ENCODE data around the gene ZC3H10. TPM values are rescaled to one million over a fixed set of nuclear protein-coding genes. Genes with fewer than 3 reads are reported as not detected.
A peak's percentile ranks its signal among the peaks of the same experiment; 100 is the strongest.

ZC3H10 gene
- total RNA-seq, 6 experiments from 2014 or later, result 1.7 to 5.4 (median 3.2) TPM

DNA sequence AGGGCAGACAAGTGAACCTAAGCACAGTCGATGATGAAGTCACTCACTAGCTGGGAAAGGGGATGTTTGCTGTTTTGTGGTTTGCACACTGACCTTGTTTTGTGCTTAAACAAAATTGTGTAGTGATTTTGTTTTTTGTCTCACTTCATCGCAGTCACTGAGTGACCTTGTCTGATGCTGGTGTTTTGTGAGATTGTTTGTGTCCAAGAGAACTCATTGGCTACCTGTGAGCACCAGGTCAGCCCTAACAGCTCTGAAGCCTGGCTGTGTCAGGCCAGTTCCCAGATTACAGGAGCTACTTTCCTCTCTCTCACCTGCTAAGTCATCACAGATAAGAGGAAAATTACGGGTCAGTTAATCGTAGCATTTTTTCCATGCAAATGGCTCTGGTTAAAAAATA lies 6.1 kb downstream of the ZC3H10 start:
- no peaks in the 10 kb centered on the region for H3K27me3 ChIP-seq
- intact Hi-C loops (cut with DNase I), result no loop called here
- TF ChIP-seq, protein P1, sequence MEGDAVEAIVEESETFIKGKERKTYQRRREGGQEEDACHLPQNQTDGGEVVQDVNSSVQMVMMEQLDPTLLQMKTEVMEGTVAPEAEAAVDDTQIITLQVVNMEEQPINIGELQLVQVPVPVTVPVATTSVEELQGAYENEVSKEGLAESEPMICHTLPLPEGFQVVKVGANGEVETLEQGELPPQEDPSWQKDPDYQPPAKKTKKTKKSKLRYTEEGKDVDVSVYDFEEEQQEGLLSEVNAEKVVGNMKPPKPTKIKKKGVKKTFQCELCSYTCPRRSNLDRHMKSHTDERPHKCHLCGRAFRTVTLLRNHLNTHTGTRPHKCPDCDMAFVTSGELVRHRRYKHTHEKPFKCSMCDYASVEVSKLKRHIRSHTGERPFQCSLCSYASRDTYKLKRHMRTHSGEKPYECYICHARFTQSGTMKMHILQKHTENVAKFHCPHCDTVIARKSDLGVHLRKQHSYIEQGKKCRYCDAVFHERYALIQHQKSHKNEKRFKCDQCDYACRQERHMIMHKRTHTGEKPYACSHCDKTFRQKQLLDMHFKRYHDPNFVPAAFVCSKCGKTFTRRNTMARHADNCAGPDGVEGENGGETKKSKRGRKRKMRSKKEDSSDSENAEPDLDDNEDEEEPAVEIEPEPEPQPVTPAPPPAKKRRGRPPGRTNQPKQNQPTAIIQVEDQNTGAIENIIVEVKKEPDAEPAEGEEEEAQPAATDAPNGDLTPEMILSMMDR (IDR thresholded peaks at IDR 0.05), result no peak
- no peak for TF ChIP-seq POLR2A (IDR thresholded peaks at IDR 0.05)
- no peak overlapping the region for H3K4me3 ChIP-seq
- DNase-seq (no peak), ATAC-seq (no peak)
- H3K36me3 ChIP-seq, result no peaks in the 10 kb centered on the region
- no peaks in the 10 kb centered on the region for H3K9me3 ChIP-seq
- H3K27ac ChIP-seq, result peak overlapping the region in 1 of 3 donors; percentile 82
- WGBS (ENCODE audit: insufficient coverage, low coverage, low lambda C conversion rate, missing lambda C conversion rate), result 40% methylated on average over 4 of the region's 4 CpGs
- H3K4me1 ChIP-seq, result peaks cover 0 to 68% (median 27%) of the 10 kb centered on the region in 4 donors

DNA sequence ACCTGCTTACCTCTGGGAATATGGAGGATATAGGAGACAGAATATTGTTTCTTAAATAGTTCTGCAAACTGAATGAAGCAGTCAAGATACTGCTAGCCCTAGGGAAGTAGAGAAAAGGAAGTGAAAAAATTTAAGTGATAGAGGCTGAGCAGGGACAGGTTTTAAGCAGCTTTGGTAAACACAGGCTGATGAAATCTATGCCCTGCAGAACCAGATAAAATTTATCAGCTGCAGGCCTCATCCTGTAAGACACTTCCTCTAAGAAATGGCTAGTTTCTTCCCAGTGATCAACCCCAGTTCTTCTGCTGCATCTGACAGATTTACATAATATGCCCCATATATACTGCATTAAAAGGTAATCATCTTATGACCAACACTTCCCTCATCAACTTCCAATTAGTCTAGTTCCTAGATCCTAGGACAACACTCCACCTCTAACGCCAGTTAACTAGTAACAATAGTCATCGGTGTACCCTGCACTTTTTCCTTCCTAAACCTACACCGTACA lies 8.7 kb downstream of the ZC3H10 start:
- ATAC-seq (no peak), DNase-seq (no peak)
- no peaks in the 10 kb centered on the region for H3K9me3 ChIP-seq
- intact Hi-C loops (cut with DNase I), result loop anchor here in 1 of 2 donors (5.0 kb wide), 1 partner anchor 61 kb away; the partner anchor contains the start of gene SMARCC2
- peaks cover 0 to 13% (median 7%) of the 10 kb centered on the region in 4 donors for H3K36me3 ChIP-seq
- no peak for TF ChIP-seq POLR2A (IDR thresholded peaks at IDR 0.05)
- TF ChIP-seq, protein P1 (IDR thresholded peaks at IDR 0.05), result no peak
- H3K4me1 ChIP-seq, result peaks cover 0 to 54% (median 15%) of the 10 kb centered on the region in 4 donors
- H3K27me3 ChIP-seq, result no peaks in the 10 kb centered on the region
- no peak overlapping the region for H3K4me3 ChIP-seq
- WGBS (ENCODE audit: insufficient coverage, low coverage, low lambda C conversion rate, missing lambda C conversion rate), result 14% methylated on average over 3 of the region's 3 CpGs
- H3K27ac ChIP-seq, result peak overlapping the region; percentile 56 to 77 (median 70)

- H3K27ac ChIP-seq, result peak overlapping the region; percentile 56 to 77 (median 70)
- peaks cover 0 to 20% (median 12%) of the 10 kb centered on the region in 4 donors for H3K36me3 ChIP-seq
- peaks cover 0 to 47% (median 12%) of the 10 kb centered on the region in 4 donors for H3K4me1 ChIP-seq
- DNase-seq (no peak), ATAC-seq (no peak)
- no peaks in the 10 kb centered on the region for H3K27me3 ChIP-seq
- no peaks in the 10 kb centered on the region for H3K9me3 ChIP-seq
- 0% methylated on average over 7 of the region's 8 CpGs for whole genome bisulfite sequencing (ENCODE audit: insufficient coverage, low coverage, low lambda C conversion rate, missing lambda C conversion rate)
- no peak for TF ChIP-seq POLR2A (IDR thresholded peaks at IDR 0.05)
- intact Hi-C loops (cut with DNase I), result loop anchor here in 1 of 2 donors (5.0 kb wide), 1 partner anchor 60 kb away; the partner anchor contains the start of gene SMARCC2
- H3K4me3 ChIP-seq, result peak overlapping the region in 2 of 3 donors; percentile 15 to 29
Measured at GRCh38 chr12:56127485-56127887, 9.4 kb downstream of the ZC3H10 start.

DNA sequence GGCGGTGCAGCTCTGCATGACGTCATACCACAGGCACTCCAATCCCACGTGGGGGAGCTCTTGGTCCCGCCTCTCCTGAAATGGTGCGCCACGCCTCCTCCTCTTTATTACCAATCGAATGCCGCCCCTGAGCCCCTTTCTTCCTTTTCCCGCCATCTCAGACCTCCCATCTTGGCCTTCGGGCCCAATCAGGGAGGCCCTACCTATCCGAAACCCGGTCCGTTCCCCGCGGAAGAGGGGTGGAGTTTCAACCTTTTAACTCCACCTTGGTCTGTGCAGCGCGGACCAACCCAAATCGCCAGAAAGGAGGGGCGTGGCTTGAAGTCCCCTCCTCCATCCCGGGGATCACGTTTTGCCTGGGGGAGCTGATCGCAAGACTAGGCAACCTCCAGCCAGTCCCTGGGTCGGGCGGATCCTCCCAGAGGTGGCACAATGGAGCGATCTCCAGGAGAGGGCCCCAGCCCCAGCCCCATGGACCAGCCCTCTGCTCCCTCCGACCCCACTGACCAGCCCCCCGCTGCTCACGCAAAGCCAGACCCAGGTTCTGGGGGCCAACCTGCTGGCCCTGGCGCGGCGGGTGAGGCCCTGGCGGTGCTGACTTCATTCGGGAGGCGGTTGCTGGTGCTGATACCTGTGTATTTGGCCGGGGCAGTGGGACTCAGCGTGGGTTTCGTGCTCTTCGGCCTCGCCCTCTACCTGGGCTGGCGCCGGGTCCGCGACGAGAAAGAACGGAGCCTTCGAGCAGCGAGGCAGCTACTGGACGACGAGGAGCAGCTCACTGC lies 10.0 kb downstream of the ZC3H10 start, which contains the start of gene ESYT1:
TSS of gene ESYT1 (plus strand) at position 380 of the 782 bp plus-strand sequence. CDS start at position 433, 53 bp downstream.
- peaks cover 0 to 41% (median 11%) of the 10 kb centered on the region in 4 donors for H3K4me1 ChIP-seq
- peak within 1 kb of the TSS; percentile 70 to 95 (median 73) for H3K4me3 ChIP-seq
- 1% methylated on average over 22 of the region's 49 CpGs for WGBS (ENCODE audit: insufficient coverage, low coverage, low lambda C conversion rate, missing lambda C conversion rate)
- TF ChIP-seq, protein P1 (IDR thresholded peaks at IDR 0.05), result peak in 1 of 4 donors; percentile 5
- TF ChIP-seq POLR2A (IDR thresholded peaks at IDR 0.05), result peak; percentile 98
- ATAC-seq (peak; percentile 84 to 95 (median 90)), DNase-seq (peak; percentile 98 to 100 (median 99))
- no peaks in the 10 kb centered on the region for H3K9me3 ChIP-seq
- intact Hi-C loops (cut with DNase I), result loop anchor here in 1 of 2 donors (5.0 kb wide), 1 partner anchor 59 kb away; the partner anchor contains the start of gene SMARCC2
- peak within 1 kb of the TSS; percentile 78 to 86 (median 85) for H3K27ac ChIP-seq
- peaks cover 0 to 26% (median 16%) of the 10 kb centered on the region in 4 donors for H3K36me3 ChIP-seq
- no peaks in the 10 kb centered on the region for H3K27me3 ChIP-seq
